ENCODE results near the gene ESRRA.

DNA sequence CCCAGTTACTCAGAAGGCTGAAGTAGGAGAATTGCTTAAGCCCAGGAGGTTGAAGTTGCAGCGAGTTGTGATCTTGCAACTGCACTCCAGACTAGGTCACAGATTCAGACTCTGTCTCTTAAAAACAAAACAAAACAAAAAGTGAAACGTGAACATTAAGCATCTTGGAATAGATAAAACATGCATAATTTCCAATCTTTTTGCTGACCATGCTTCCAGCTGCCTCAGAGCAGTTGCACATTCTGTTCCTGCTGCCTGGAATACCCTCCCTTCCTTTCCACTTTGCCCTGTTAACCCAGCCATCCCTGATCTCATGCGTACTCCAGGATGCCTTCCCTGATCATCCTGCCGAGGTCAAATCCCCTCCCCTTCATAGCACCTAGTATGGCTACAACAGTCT is 34.0 kb downstream of the ESRRA start:
- TF ChIP-seq, protein P1, sequence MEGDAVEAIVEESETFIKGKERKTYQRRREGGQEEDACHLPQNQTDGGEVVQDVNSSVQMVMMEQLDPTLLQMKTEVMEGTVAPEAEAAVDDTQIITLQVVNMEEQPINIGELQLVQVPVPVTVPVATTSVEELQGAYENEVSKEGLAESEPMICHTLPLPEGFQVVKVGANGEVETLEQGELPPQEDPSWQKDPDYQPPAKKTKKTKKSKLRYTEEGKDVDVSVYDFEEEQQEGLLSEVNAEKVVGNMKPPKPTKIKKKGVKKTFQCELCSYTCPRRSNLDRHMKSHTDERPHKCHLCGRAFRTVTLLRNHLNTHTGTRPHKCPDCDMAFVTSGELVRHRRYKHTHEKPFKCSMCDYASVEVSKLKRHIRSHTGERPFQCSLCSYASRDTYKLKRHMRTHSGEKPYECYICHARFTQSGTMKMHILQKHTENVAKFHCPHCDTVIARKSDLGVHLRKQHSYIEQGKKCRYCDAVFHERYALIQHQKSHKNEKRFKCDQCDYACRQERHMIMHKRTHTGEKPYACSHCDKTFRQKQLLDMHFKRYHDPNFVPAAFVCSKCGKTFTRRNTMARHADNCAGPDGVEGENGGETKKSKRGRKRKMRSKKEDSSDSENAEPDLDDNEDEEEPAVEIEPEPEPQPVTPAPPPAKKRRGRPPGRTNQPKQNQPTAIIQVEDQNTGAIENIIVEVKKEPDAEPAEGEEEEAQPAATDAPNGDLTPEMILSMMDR (IDR thresholded peaks at IDR 0.05), result no peak
- no peak for TF ChIP-seq POLR2A (IDR thresholded peaks at IDR 0.05)
